Measurements from ENCODE around the gene NEK8. TPM values are rescaled to one million over a fixed set of nuclear protein-coding genes. Genes with fewer than 3 reads are reported as not detected.

NEK8 gene
- total and polyA plus RNA-seq, 9 of the 15 experiments (the other 6 are each of a cell fraction or from before 2014, with no cell fraction given), result 0.98 to 16.6 (median 4.6) TPM

DNA sequence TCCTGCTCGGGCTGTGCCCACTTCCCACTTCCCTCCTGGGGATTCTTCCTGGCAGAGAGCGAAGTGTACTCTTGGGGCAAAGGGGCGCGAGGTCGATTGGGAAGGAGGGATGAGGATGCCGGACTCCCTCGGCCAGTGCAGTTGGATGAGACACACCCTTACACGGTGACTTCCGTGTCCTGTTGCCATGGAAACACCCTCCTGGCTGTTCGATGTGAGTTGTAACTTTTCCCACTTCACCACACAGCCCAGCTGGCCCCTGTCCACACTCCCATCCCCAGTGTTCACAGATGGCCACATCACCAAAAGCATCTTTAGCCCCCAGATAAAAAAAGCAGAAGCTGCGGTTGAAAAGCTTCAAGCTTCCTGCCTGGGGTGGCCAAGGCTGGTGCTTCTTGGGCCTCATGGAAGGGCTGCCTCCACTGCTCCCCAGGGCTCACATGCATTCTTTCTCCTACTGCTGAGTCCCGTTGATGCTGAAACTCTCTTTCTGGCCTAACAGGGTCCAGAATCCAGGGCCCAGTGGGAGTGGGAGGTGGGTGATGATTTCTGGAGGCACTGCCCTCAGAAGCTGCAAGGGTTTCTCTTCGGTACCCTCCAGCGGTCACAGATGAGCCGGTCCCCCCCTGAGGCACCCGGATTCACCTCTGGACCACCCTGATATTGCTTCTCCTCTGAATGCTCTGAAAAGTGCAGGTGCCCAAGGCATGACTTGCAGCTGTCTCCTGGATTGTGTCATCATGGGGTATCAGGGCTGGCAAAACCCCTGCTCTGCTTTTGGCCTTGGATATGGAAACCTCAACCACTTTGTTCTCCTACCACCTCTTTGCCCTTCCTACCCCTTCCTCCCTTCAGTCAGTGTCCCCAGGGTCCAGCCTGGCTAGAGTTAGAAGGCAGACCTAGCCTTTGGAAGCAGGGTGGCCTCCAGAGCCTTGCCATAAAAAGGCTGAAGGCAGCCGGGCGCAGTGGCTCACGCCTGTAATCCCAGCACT lies 13.1 kb downstream of the NEK8 start (continued):
- TF ChIP-seq EWSR1 (IDR thresholded peaks at IDR 0.05; ENCODE audit: borderline replicate concordance, low read depth, partially characterized antibody) (no peak), GTF2A2 (tag; IDR thresholded peaks at IDR 0.05) (no peak), ELF1 (tag; IDR thresholded peaks at IDR 0.05) (no peak), ZNF23 (CRISPR knock-in tag; IDR thresholded peaks at IDR 0.05) (peak; percentile 70; the same call in 1 of the 2 replicates), ZNF436 (CRISPR knock-in tag; IDR thresholded peaks at IDR 0.05) (no peak), ZNF232 (CRISPR knock-in tag; IDR thresholded peaks at IDR 0.05) (no peak), NFE2L1 (tag; IDR thresholded peaks at IDR 0.05; ENCODE audit: borderline replicate concordance, low read depth) (no peak), ZNF445 (CRISPR knock-in tag; IDR thresholded peaks at IDR 0.05; ENCODE audit: low read depth) (no peak), PHF20 (IDR thresholded peaks at IDR 0.05; ENCODE audit: partially characterized antibody) (no peak), HDGF (IDR thresholded peaks at IDR 0.05) (no peak), DDX20 (tag; IDR thresholded peaks at IDR 0.05; ENCODE audit: low read depth) (no peak), DPF2 (IDR thresholded peaks at IDR 0.05) (peak; percentile 42; the same call in 1 of the 2 replicates), ZNF184 (CRISPR knock-in tag; IDR thresholded peaks at IDR 0.05) (no peak), ZNF431 (CRISPR knock-in tag; IDR thresholded peaks at IDR 0.05) (no peak), CBFA2T2 (conservative IDR thresholded peaks at IDR 0.05) (peak; percentile 68), C11orf30 (IDR thresholded peaks at IDR 0.05; ENCODE audit: low read depth) (no peak)
- TF ChIP-seq, protein P1, sequence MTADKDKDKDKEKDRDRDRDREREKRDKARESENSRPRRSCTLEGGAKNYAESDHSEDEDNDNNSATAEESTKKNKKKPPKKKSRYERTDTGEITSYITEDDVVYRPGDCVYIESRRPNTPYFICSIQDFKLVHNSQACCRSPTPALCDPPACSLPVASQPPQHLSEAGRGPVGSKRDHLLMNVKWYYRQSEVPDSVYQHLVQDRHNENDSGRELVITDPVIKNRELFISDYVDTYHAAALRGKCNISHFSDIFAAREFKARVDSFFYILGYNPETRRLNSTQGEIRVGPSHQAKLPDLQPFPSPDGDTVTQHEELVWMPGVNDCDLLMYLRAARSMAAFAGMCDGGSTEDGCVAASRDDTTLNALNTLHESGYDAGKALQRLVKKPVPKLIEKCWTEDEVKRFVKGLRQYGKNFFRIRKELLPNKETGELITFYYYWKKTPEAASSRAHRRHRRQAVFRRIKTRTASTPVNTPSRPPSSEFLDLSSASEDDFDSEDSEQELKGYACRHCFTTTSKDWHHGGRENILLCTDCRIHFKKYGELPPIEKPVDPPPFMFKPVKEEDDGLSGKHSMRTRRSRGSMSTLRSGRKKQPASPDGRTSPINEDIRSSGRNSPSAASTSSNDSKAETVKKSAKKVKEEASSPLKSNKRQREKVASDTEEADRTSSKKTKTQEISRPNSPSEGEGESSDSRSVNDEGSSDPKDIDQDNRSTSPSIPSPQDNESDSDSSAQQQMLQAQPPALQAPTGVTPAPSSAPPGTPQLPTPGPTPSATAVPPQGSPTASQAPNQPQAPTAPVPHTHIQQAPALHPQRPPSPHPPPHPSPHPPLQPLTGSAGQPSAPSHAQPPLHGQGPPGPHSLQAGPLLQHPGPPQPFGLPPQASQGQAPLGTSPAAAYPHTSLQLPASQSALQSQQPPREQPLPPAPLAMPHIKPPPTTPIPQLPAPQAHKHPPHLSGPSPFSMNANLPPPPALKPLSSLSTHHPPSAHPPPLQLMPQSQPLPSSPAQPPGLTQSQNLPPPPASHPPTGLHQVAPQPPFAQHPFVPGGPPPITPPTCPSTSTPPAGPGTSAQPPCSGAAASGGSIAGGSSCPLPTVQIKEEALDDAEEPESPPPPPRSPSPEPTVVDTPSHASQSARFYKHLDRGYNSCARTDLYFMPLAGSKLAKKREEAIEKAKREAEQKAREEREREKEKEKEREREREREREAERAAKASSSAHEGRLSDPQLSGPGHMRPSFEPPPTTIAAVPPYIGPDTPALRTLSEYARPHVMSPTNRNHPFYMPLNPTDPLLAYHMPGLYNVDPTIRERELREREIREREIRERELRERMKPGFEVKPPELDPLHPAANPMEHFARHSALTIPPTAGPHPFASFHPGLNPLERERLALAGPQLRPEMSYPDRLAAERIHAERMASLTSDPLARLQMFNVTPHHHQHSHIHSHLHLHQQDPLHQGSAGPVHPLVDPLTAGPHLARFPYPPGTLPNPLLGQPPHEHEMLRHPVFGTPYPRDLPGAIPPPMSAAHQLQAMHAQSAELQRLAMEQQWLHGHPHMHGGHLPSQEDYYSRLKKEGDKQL (CRISPR knock-in tag; IDR thresholded peaks at IDR 0.05; ENCODE audit: borderline replicate concordance), result no peak
- TF ChIP-seq, protein P2, sequence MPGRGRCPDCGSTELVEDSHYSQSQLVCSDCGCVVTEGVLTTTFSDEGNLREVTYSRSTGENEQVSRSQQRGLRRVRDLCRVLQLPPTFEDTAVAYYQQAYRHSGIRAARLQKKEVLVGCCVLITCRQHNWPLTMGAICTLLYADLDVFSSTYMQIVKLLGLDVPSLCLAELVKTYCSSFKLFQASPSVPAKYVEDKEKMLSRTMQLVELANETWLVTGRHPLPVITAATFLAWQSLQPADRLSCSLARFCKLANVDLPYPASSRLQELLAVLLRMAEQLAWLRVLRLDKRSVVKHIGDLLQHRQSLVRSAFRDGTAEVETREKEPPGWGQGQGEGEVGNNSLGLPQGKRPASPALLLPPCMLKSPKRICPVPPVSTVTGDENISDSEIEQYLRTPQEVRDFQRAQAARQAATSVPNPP (IDR thresholded peaks at IDR 0.05; ENCODE audit: borderline replicate concordance, insufficient read depth, insufficient read length), result no peak
- TF ChIP-seq, protein P3, sequence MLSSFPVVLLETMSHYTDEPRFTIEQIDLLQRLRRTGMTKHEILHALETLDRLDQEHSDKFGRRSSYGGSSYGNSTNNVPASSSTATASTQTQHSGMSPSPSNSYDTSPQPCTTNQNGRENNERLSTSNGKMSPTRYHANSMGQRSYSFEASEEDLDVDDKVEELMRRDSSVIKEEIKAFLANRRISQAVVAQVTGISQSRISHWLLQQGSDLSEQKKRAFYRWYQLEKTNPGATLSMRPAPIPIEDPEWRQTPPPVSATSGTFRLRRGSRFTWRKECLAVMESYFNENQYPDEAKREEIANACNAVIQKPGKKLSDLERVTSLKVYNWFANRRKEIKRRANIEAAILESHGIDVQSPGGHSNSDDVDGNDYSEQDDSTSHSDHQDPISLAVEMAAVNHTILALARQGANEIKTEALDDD (IDR thresholded peaks at IDR 0.05), result no peak

Data from K562 (cell line).